Measurements from ENCODE around the gene MMP10. TPM values are rescaled to one million over a fixed set of nuclear protein-coding genes. Genes with fewer than 3 reads are reported as not detected.

MMP10 gene
- polyA plus RNA-seq, 3 donors: not detected

DNA sequence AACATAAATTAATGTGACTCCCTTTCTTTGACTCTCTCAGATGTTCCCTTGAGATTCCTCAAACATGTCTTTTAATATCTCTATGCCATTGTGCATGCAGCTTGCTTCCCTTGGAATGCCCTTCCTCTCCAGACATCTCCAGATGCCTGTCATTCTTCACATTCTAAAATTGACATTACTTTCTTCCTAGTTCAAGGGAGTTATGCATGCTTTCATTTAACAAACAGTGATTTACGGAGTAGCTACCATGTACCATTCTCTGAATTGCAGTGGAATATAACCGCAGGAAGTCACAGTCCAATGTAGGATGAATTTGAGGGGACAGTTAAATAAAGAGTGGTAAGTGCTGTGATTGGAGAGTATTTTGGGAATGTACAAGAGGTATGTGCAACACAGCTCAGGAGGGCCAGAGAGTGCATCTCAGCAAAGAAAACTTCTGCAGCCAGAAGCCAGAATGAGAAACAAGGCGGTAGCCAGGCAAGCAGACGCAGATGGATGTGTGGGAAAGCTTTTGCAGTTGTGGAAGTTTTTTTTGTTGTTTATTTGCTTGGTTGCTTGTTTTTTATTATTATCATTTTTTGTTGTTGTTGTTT, 18.7 kb downstream of the MMP10 start:
- intact Hi-C loops (cut with micrococcal nuclease): no loop called here
- H3K27me3 Mint-ChIP-seq (ENCODE audit: low read depth in 3 of 3): peaks cover 27 to 38% (median 34%) of the 10 kb centered on the region in 3 donors
- no peak overlapping the region for H2AFZ ChIP-seq (ENCODE audit: insufficient read depth, low read depth, low read length, poor library complexity, severe bottlenecking)
- H3K27me3 ChIP-seq (ENCODE audit: control insufficient read depth in 2 of 2, insufficient read depth in 2 of 2, low read length in 2 of 2): peaks cover 11 to 22% of the 10 kb centered on the region in 2 donors
- peak overlapping the region in 1 of 7 donors; percentile 66 for H3K27ac Mint-ChIP-seq
- peak overlapping the region in 1 of 2 donors; percentile 54 for H3K4me3 Mint-ChIP-seq
- no peaks in the 10 kb centered on the region for H3K36me3 Mint-ChIP-seq
- H3K36me3 ChIP-seq (replicated peaks in 1 of 2; ENCODE audit: control insufficient read depth in 1 of 2, insufficient read depth in 2 of 2, low read length in 2 of 2): no peaks in the 10 kb centered on the region
- 84% methylated on average over 2 of the region's 4 CpGs for WGBS (ENCODE audit: insufficient coverage)
- H3K9me3 Mint-ChIP-seq: peaks cover 0 to 5% (median 2%) of the 10 kb centered on the region in 7 donors
- TF ChIP-seq, protein P1, sequence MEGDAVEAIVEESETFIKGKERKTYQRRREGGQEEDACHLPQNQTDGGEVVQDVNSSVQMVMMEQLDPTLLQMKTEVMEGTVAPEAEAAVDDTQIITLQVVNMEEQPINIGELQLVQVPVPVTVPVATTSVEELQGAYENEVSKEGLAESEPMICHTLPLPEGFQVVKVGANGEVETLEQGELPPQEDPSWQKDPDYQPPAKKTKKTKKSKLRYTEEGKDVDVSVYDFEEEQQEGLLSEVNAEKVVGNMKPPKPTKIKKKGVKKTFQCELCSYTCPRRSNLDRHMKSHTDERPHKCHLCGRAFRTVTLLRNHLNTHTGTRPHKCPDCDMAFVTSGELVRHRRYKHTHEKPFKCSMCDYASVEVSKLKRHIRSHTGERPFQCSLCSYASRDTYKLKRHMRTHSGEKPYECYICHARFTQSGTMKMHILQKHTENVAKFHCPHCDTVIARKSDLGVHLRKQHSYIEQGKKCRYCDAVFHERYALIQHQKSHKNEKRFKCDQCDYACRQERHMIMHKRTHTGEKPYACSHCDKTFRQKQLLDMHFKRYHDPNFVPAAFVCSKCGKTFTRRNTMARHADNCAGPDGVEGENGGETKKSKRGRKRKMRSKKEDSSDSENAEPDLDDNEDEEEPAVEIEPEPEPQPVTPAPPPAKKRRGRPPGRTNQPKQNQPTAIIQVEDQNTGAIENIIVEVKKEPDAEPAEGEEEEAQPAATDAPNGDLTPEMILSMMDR (IDR thresholded peaks at IDR 0.05): no peak
- no peak overlapping the region for H3K4me2 ChIP-seq (replicated peaks; ENCODE audit: extremely low read depth, low read length, poor library complexity, severe bottlenecking)
- no peak overlapping the region for H3K9ac ChIP-seq (ENCODE audit: insufficient read depth, low read length, poor library complexity, severe bottlenecking)
- H3K79me2 ChIP-seq (ENCODE audit: insufficient read depth, low read length): no peaks in the 10 kb centered on the region
- no peaks in the 10 kb centered on the region for H3K9me3 ChIP-seq (replicated peaks in 1 of 2; ENCODE audit: control insufficient read depth in 1 of 2, insufficient read depth in 1 of 2, low read length in 2 of 2)
- no peak overlapping the region for H3K4me3 ChIP-seq (replicated peaks in 1 of 3; ENCODE audit: low read depth in 2 of 3, low read length in 3 of 3)
- H3K4me1 Mint-ChIP-seq: peaks cover 21% of the 10 kb centered on the region
- no peak overlapping the region for H3K27ac ChIP-seq (ENCODE audit: low read depth in 1 of 2, low read length in 2 of 2)
- H3K4me1 ChIP-seq (ENCODE audit: control insufficient read depth in 1 of 2, insufficient read depth in 2 of 2, low read length in 2 of 2): peaks cover 10 to 23% of the 10 kb centered on the region in 2 donors
- no peak for DNase-seq
- H4K20me1 ChIP-seq (ENCODE audit: insufficient read depth, low read length): no peaks in the 10 kb centered on the region

GRCh38 chr11:102760344-102761035, 19.9 kb downstream of the MMP10 start:
- DNase-seq: peak; percentile 74 to 93 (median 83)
- H3K36me3 Mint-ChIP-seq: no peaks in the 10 kb centered on the region
- peaks cover 17 to 34% of the 10 kb centered on the region in 2 donors for H3K27me3 ChIP-seq (ENCODE audit: control insufficient read depth in 2 of 2, insufficient read depth in 2 of 2, low read length in 2 of 2)
- peak overlapping the region in 1 of 2 donors; percentile 74 for H3K4me3 Mint-ChIP-seq
- H3K36me3 ChIP-seq (replicated peaks in 1 of 2; ENCODE audit: control insufficient read depth in 1 of 2, insufficient read depth in 2 of 2, low read length in 2 of 2): no peaks in the 10 kb centered on the region
- H3K9ac ChIP-seq (ENCODE audit: insufficient read depth, low read length, poor library complexity, severe bottlenecking): no peak overlapping the region
- H4K20me1 ChIP-seq (ENCODE audit: insufficient read depth, low read length): no peaks in the 10 kb centered on the region
- H3K79me2 ChIP-seq (ENCODE audit: insufficient read depth, low read length): no peaks in the 10 kb centered on the region
- TF ChIP-seq, protein P1 (IDR thresholded peaks at IDR 0.05): no peak
- no peak overlapping the region for H2AFZ ChIP-seq (ENCODE audit: insufficient read depth, low read depth, low read length, poor library complexity, severe bottlenecking)
- H3K27ac Mint-ChIP-seq: peak overlapping the region in 6 of 7 donors; percentile 61 to 90 (median 78)
- peaks cover 35 to 44% (median 42%) of the 10 kb centered on the region in 3 donors for H3K27me3 Mint-ChIP-seq (ENCODE audit: low read depth in 3 of 3)
- no peaks in the 10 kb centered on the region for H3K9me3 ChIP-seq (replicated peaks in 1 of 2; ENCODE audit: control insufficient read depth in 1 of 2, insufficient read depth in 1 of 2, low read length in 2 of 2)
- peaks cover 21% of the 10 kb centered on the region for H3K4me1 Mint-ChIP-seq
- peaks cover 10 to 23% of the 10 kb centered on the region in 2 donors for H3K4me1 ChIP-seq (ENCODE audit: control insufficient read depth in 1 of 2, insufficient read depth in 2 of 2, low read length in 2 of 2)
- H3K4me2 ChIP-seq (replicated peaks; ENCODE audit: extremely low read depth, low read length, poor library complexity, severe bottlenecking): no peak overlapping the region
- H3K4me3 ChIP-seq (replicated peaks in 1 of 3; ENCODE audit: low read depth in 2 of 3, low read length in 3 of 3): no peak overlapping the region
- no CpG with 5 or more reads among the region's 4 CpGs for WGBS (ENCODE audit: insufficient coverage)
- intact Hi-C loops (cut with micrococcal nuclease): no loop called here
- peaks cover 0 to 5% (median 2%) of the 10 kb centered on the region in 7 donors for H3K9me3 Mint-ChIP-seq
- no peak overlapping the region for H3K27ac ChIP-seq (ENCODE audit: low read depth in 1 of 2, low read length in 2 of 2)

All from CD14-positive monocyte (primary cell).